HG02759 (cell line): ENCODE measurements around the gene TMEM106B.

Experiments
- ATAC-seq: cut with Tn5 transposase; IDR thresholded peaks from one replicate; pipeline ENCODE4 v1.9.1; 2021; ENCODE audit warnings: mild to moderate bottlenecking, moderate library complexity; ENCODE audit not compliant: unreplicated experiment

TMEM106B gene

GRCh38 chr7:12226756-12227155, 15.7 kb downstream of the TMEM106B start:
- no peak for ATAC-seq

DNA sequence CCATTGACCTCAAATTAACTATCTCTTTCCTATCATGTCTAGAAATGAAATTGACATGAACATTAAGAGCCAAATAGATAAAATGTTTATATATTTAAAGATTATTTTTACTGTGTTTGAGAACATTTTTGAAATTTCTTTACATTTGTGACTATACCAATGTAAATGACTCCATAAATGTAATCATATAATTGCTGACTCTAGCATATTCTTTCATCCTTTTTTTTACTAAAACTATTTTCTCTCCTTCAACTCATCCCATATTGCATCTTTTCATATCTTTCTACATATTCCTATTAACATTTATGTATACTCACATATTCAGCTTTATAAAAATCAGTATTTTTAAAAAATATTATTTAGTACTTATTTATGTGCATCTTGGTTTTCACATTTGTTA, 16.9 kb downstream of the TMEM106B start:
- ATAC-seq = no peak

DNA sequence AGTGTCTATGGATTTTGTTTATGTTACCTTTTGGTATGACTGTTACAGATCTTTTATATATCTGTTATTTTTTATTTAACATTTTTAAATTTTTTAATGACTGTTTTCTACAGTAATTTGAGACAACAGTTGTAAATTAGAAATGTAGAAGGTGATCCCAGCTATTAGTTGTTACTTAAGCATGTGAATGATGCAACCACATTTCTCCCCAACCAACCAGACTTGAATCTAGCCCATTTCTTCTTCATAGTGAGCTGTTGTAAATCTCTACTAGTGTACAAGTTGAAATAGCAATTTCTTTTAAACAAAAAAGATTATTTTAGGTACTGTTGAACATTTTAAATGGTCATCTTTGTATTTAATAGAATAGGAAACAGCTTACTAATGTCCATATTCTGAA, 18.0 kb downstream of the TMEM106B start:
- no peak for ATAC-seq

DNA sequence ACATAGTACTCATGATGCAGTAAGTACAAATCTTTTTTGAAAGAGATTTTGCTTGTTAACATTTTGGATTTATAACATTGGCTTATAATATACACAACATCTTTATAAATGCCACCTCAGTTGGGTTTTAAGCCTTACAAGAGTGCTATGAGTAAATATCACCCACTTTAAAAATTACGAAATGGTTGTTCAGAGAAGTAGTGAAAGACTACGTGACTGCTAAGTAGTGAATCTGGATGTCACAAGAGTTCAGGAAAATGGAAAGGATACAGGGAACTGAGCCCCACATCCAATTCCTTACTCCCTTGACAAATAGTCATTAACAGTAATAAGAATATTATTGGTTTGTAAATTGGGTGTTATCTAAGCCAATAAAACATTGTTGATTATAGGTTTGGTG, 20.0 kb downstream of the TMEM106B start:
- no peak for ATAC-seq

- ATAC-seq = no peak
Measured at GRCh38 chr7:12233175-12233574, 22.1 kb downstream of the TMEM106B start.

DNA sequence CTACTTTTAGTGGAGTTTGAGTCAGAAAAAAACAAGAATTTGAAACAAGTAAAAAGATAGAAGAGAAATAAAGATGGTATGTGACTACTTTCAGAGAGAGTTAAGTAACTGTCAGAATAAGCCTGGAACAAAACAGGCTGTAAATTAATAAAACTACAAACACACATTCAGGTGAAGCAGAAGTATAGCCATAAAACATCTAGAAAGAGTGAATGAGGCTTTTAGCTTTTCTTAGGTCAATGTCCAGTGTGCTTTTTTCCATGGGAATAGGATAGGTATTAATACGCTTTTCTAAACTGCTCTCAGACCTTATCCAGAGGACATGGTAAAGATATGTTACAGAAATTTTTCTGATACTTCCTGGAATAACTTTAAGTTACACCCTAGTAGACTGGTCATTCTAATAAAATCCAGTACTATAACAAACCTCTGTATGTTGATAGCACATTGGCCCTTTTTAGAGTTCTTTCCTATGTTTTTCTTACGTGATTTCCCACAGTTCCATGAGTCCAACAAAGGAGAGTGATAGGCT, 23.3 kb downstream of the TMEM106B start:
- ATAC-seq = no peak

DNA sequence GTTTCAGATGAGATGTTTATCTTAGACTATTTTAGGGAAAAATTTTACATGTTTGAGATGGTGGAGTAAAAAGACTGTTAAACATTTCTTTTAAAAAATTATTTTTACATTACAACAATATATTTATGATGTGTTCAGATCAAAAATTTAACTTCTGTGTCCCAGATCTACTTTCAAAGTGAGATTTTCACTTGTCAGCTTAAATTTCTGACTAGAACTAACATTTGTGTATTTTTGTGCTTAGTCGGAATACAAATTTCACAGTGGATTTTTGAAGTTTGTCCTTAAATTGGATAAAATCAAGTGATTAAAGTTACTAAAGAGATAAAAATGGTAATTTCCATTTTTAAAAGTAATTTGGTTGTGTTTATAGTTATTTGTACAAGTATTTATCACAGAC, 24.9 kb downstream of the TMEM106B start:
- ATAC-seq = no peak

GRCh38 chr7:12237007-12237406, 25.9 kb downstream of the TMEM106B start:
- ATAC-seq = no peak

- ATAC-seq = no peak
Measured at GRCh38 chr7:12239806-12240205, 28.7 kb downstream of the TMEM106B start.

DNA sequence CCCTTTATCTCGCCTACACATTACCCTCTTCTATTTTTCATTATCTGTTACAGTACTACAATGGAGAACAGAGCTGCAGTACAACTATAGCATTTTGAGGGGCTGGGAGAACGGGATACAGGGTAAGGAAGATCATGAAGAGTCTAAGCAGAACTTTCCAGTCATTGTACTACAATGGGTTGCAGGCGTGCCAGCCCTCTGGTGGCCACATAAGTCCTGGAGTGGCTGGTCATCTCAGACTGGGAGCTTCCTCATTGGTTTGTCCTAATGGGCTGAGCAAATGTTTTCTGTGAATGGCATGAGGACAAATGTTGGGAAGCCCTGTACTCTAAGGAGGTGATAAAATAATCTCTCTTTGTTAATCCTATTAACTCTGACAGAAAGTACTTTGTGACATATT, 33.0 kb downstream of the TMEM106B start:
- no peak for ATAC-seq

GRCh38 chr7:12244694-12245093, 33.6 kb downstream of the TMEM106B start:
- ATAC-seq = no peak

- no peak for ATAC-seq
Measured at GRCh38 chr7:12249706-12250105, 38.6 kb downstream of the TMEM106B start.

DNA sequence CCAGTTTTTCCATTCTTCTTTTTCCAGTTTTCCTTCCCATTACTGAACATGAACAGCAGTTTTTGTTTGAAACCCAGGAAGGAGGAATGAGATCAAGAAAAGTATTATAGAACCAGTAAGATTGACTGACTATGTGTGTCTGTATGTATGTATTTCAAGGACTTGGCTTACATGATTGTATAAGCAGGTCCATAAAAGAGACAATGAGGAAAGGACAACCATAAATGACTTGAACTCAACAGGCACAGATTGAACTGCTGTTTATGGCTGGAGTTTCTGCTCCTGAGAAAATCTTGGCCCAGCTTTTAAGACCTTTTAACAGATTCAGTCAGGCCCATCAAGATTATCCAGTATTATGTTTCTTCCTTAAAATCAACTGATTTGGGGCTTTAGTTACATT, 39.1 kb downstream of the TMEM106B start:
- ATAC-seq = no peak

GRCh38 chr7:12256090-12256489, 45.0 kb downstream of the TMEM106B start:
- ATAC-seq = no peak

- ATAC-seq = peak; percentile 99
Measured at GRCh38 chr7:12257582-12257981, 46.5 kb downstream of the TMEM106B start.

DNA sequence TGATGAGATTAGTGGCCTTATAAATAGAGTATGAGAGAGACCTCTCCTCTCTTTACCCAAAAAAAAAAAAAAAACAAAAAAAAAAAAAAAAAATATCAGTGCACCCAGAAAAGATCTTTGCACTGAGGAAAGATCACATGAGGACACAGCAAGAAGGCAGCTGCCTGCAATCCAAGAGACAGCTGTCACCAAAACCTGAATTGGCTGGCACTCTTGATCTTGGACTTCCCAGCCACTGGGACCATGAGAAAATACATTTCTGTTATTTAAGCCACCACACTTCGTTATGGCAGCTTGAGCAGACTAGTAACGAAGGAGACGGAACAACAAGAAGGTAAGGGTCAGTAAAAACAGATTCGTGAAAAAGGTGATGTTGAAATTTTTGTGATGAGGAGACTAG, 47.0 kb downstream of the TMEM106B start:
- no peak for ATAC-seq

DNA sequence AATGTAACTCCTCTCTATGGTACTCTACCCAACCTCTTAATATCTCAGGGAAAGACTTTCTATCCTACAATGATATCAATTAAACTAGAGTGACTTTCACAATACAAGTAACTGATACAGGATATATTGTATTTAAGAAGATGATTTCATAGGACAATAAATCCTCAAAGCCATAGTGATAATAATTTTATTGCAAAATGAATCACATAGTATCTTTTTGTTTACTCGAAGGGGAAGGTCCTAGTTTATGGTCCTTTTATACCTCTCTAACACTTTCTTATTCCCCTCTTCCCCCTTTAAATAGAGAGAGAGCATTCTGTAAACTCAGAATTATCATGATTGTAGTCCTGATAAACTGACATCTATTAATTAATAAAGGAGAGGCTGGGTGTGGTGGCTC, 56.4 kb downstream of the TMEM106B start:
- ATAC-seq = no peak

- no peak for ATAC-seq
Measured at GRCh38 chr7:12269100-12269895, 58.2 kb downstream of the TMEM106B start.

GRCh38 chr7:12281038-12281437, 69.9 kb downstream of the TMEM106B start:
- ATAC-seq = no peak

DNA sequence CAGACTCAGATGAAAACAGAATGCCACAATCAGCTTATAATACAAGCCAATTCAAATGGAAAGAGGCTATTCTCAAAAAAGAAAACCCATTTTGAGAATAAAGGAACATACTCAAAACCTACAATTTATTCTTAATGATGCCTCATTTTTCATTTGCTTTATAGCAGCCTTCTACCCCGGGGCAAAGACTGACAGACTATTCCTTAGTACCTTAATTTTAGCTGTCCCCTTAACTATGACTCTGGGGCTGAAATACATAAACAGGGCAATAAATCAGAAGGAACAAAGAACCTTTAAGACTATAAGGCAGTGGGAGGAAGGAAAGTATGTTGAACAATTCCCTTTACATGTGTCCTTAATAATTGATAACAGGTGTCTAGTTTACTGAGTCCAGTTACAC, 76.8 kb downstream of the TMEM106B start:
- no peak for ATAC-seq

- no peak for ATAC-seq
Measured at GRCh38 chr7:12289996-12290395, 78.9 kb downstream of the TMEM106B start.

DNA sequence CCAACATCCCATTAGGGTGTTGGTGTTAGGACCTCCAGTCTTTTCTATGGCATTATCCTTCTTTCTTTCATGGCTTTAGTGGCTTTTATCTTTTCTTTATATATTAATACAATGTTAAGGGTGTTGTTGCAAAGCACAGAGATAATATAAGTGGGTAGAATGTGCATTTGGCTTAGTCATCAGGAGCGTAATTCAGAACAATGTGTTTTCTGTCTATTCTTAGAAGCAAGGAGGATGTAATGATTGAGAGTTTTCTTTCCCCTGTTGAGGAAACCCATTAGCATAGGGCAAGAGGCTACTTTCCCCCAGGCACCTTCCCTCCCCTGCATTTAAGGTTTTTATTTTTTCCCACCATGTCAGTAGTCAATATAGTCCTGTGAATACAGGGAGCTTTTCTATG, 79.7 kb downstream of the TMEM106B start:
- ATAC-seq = no peak

GRCh38 chr7:12291870-12292269, 80.8 kb downstream of the TMEM106B start:
- ATAC-seq = no peak
